Aorta (tissue), 5 donors: Measurements from ENCODE around the gene MRO. TPM values are rescaled to one million over a fixed set of nuclear protein-coding genes. Genes with fewer than 3 reads are reported as not detected.
"Not testable (repeated sequence)": the region's sequence is repeated elsewhere in the genome, so short reads cannot be mapped to it uniquely, and the experiment has no call there.

Experiments used
- ATAC-seq: fragments of 200-7000 bp; cut with Tn5 transposase; one replicate; pipeline ENCODE4 v1.9.1; 2022; ENCODE audit warnings: moderate library complexity; ENCODE audit not compliant: low FRiP score
- DNase-seq, 2 donors: peaks; one replicate each; pipeline ENCODE4 v3.0.0-alpha.2; 2020
- H3K27ac ChIP-seq, 2 donors: one replicate each; pipeline ENCODE4 v1.5.1; 2013; ENCODE audit warnings: low read length in 2 of 2, mild to moderate bottlenecking in 2 of 2, moderate library complexity in 2 of 2, control low read depth in 1 of 2, inconsistent platforms in 1 of 2, low read depth in 1 of 2
- H3K27me3 ChIP-seq, 2 donors: one replicate each; pipeline ENCODE4 v1.6.1; 2013; ENCODE audit warnings: control low read depth in 1 of 2, low read length in 1 of 2, mild to moderate bottlenecking in 1 of 2, moderate library complexity in 1 of 2; ENCODE audit not compliant: insufficient read depth in 2 of 2, control insufficient read depth in 1 of 2
- H3K36me3 ChIP-seq, 2 donors: one replicate each; pipeline ENCODE4 v1.6.1; 2013; ENCODE audit warnings: control low read depth in 1 of 2, low read length in 1 of 2, mild to moderate bottlenecking in 1 of 2; ENCODE audit not compliant: insufficient read depth in 2 of 2, control insufficient read depth in 1 of 2
- H3K4me1 ChIP-seq, 2 donors: one replicate each; pipeline ENCODE4 v1.6.1; 2013; ENCODE audit warnings: low read length in 2 of 2, control low read depth in 1 of 2, mild to moderate bottlenecking in 1 of 2, moderate library complexity in 1 of 2; ENCODE audit not compliant: insufficient read depth in 2 of 2, control insufficient read depth in 1 of 2
- H3K4me3 ChIP-seq, 2 donors: one replicate each; pipeline ENCODE4 v1.5.1; 2013; ENCODE audit warnings: low read length in 2 of 2, control low read depth in 1 of 2, mild to moderate bottlenecking in 1 of 2
- H3K9me3 ChIP-seq: one replicate; pipeline ENCODE4 v1.6.1; 2013; ENCODE audit warnings: mild to moderate bottlenecking, low read length; ENCODE audit not compliant: control insufficient read depth
- WGBS, 2 donors: extraction: QIAGEN DNeasy Blood & Tissue Kit; methylation state at CpG; one replicate each; pipeline ENCODE4 v1.1.7; 2013; 5-methylcytosine and 5-hydroxymethylcytosine counted together
- intact Hi-C, 2 donors: fragments of 100-400 bp; cut with DNase I; formaldehyde crosslinking; loops; one replicate each; pipeline versions ENCODE4 v1.14.2 to v1.15.0; 2022
- polyA plus RNA-seq, 2 donors: library from polyadenylated mRNA; stranded (reverse); fragments of 200-250 nt; gene quantifications; one replicate each; pipeline ENCODE4 v1.2.3, GENCODE V29; 2013
- total RNA-seq, 2 donors: library from RNA; stranded (reverse); fragmentation: NEBNext Ultra II Directional; extraction: Animal tissue kit (Norgen Biotek cat#: 25700); gene quantifications; one replicate each; pipeline ENCODE4 v1.2.1, GENCODE V29; 2021
- donor health status: healthy with polysubstance abuse.
- donor health status: Bipolar disorder and iron deficiency.
- donor health status: DM: no; HTN: no; CAD: no.
- donor health status: DM: no; HTN: no; CAD: no.
- donor health status: DM: yes; HTN: yes; CAD: no.

MRO gene
- total and polyA plus RNA-seq, 4 donors = 0.13 to 3.2 (median 2.0) TPM

GRCh38 chr18:50792885-50793284 is 26.9 kb downstream of the MRO start:
- Histone ChIP-seq H3K9me3 (no peaks in the 10 kb centered on the region), H3K4me3 (no peak overlapping the region), H3K27me3 (no peaks in the 10 kb centered on the region), H3K4me1 (no peaks in the 10 kb centered on the region), H3K27ac (no peak overlapping the region), H3K36me3 (no peaks in the 10 kb centered on the region)
- 95% methylated on average over 5 of the region's 5 CpGs for WGBS, 2 donors
- DNase-seq = no peak
- intact Hi-C loops = no loop called here
- ATAC-seq = no peak

GRCh38 chr18:50791599-50792438 is 28.0 kb downstream of the MRO start:
- Histone ChIP-seq H3K4me1 (no peaks in the 10 kb centered on the region), H3K27me3 (no peaks in the 10 kb centered on the region), H3K4me3 (no peak overlapping the region), H3K9me3 (no peaks in the 10 kb centered on the region), H3K27ac (no peak overlapping the region), H3K36me3 (no peaks in the 10 kb centered on the region)
- WGBS, 2 donors = 80% methylated on average over 4 of the region's 4 CpGs
- no peak for DNase-seq
- ATAC-seq = no peak
- intact Hi-C loops = no loop called here

GRCh38 chr18:50790948-50791347 is 28.9 kb downstream of the MRO start:
- no peaks in the 10 kb centered on the region for H3K4me1 ChIP-seq
- no peaks in the 10 kb centered on the region for H3K9me3 ChIP-seq
- 37 to 54% methylated on average over 3 of the region's 3 CpGs for WGBS, 2 donors
- no peak overlapping the region for H3K27ac ChIP-seq
- ATAC-seq (no peak), DNase-seq (no peak)
- intact Hi-C loops = no loop called here
- H3K4me3 ChIP-seq = no peak overlapping the region
- H3K27me3 ChIP-seq = no peaks in the 10 kb centered on the region
- H3K36me3 ChIP-seq = no peaks in the 10 kb centered on the region

- Histone ChIP-seq H3K27ac (no peak overlapping the region), H3K36me3 (no peaks in the 10 kb centered on the region), H3K9me3 (no peaks in the 10 kb centered on the region), H3K27me3 (no peaks in the 10 kb centered on the region), H3K4me3 (no peak overlapping the region), H3K4me1 (no peaks in the 10 kb centered on the region)
- intact Hi-C loops = no loop called here
- DNase-seq = no peak
- ATAC-seq = no peak
- 78% methylated on average over 4 of the region's 4 CpGs for WGBS, 2 donors
These were observed 29.6 kb downstream of the MRO start for GRCh38 chr18:50790241-50790640.

GRCh38 chr18:50788284-50788683 is 31.5 kb downstream of the MRO start:
- DNase-seq = no peak
- H3K36me3 ChIP-seq = no peaks in the 10 kb centered on the region
- no peak overlapping the region for H3K4me3 ChIP-seq
- WGBS, 2 donors = 73 to 78% methylated on average over 6 of the region's 6 CpGs
- no peak for ATAC-seq
- no peaks in the 10 kb centered on the region for H3K27me3 ChIP-seq
- intact Hi-C loops = no loop called here
- no peaks in the 10 kb centered on the region for H3K9me3 ChIP-seq
- H3K27ac ChIP-seq = no peak overlapping the region
- H3K4me1 ChIP-seq = no peaks in the 10 kb centered on the region

- 72 to 77% methylated on average over 3 of the region's 3 CpGs for WGBS, 2 donors
- DNase-seq (no peak), ATAC-seq (no peak)
- no peak overlapping the region for H3K27ac ChIP-seq
- intact Hi-C loops = no loop called here
- no peaks in the 10 kb centered on the region for H3K36me3 ChIP-seq
- no peak overlapping the region for H3K4me3 ChIP-seq
- no peaks in the 10 kb centered on the region for H3K9me3 ChIP-seq
- no peaks in the 10 kb centered on the region for H3K27me3 ChIP-seq
- no peaks in the 10 kb centered on the region for H3K4me1 ChIP-seq
These were observed 33.0 kb downstream of the MRO start for GRCh38 chr18:50786864-50787263.

GRCh38 chr18:50783553-50783952 is 36.3 kb downstream of the MRO start:
- no peaks in the 10 kb centered on the region for H3K36me3 ChIP-seq
- intact Hi-C loops = no loop called here
- H3K9me3 ChIP-seq = no peaks in the 10 kb centered on the region
- H3K4me1 ChIP-seq = no peaks in the 10 kb centered on the region
- H3K27me3 ChIP-seq = no peaks in the 10 kb centered on the region
- no peak overlapping the region for H3K27ac ChIP-seq
- ATAC-seq = no peak
- 63 to 66% methylated on average over 3 of the region's 3 CpGs for WGBS, 2 donors
- DNase-seq = no peak
- H3K4me3 ChIP-seq = no peak overlapping the region

- H3K27me3 ChIP-seq, H3K27ac ChIP-seq, H3K4me3 ChIP-seq, H3K4me1 ChIP-seq, H3K36me3 ChIP-seq, DNase-seq, H3K9me3 ChIP-seq, ATAC-seq: not testable (repeated sequence)
- WGBS, 2 donors = 90 to 91% methylated on average over 3 of the region's 3 CpGs
- intact Hi-C loops = loop anchor here in 1 of 2 donors (10.0 kb wide), 1 partner anchor 56 kb away; no protein-coding TSS in a partner anchor
These were observed 40.8 kb downstream of the MRO start for GRCh38 chr18:50779021-50779420.

GRCh38 chr18:50776383-50776782 is 43.4 kb downstream of the MRO start:
- DNase-seq (no peak), ATAC-seq (no peak)
- WGBS, 2 donors = 84 to 98% methylated on average over 4 of the region's 4 CpGs
- Histone ChIP-seq H3K27me3 (no peaks in the 10 kb centered on the region), H3K4me1 (no peaks in the 10 kb centered on the region), H3K36me3 (no peaks in the 10 kb centered on the region), H3K9me3 (no peaks in the 10 kb centered on the region), H3K27ac (no peak overlapping the region), H3K4me3 (no peak overlapping the region)
- intact Hi-C loops = loop anchor here in 1 of 2 donors (10.0 kb wide), 1 partner anchor 58 kb away; no protein-coding TSS in a partner anchor
